ENCODE data around the gene PNN. TPM values are rescaled to one million over a fixed set of nuclear protein-coding genes. Genes with fewer than 3 reads are reported as not detected.

PNN gene
- total and polyA plus RNA-seq, 9 of the 15 experiments (the other 6 are each of a cell fraction or from before 2014, with no cell fraction given): 30.2 to 188 (median 69.7) TPM

Other genes with a start within 250 kb of the PNN start
- gene SEC23A, start 72.0 kb upstream of the PNN start, total RNA-seq (2014; rRNA removed): 14.5 and 18.2 TPM in 2 replicates
- 21.9 and 22.9 TPM in 2 replicates for gene SEC23A, start 72.0 kb upstream of the PNN start, total RNA-seq (2014; rRNA removed; fragmentation: Illumina TruSeq; extraction: Trizol)
- 21.6 and 27.6 TPM in 2 replicates for gene SEC23A, start 72.0 kb upstream of the PNN start, total RNA-seq (2015; rRNA removed; fragmentation: Illumina TruSeq; extraction: Trizol)
- gene SEC23A, start 72.0 kb upstream of the PNN start, total RNA-seq (2021): 16.4 and 19.6 TPM in 2 replicates
- gene SEC23A, start 72.0 kb upstream of the PNN start, polyA plus RNA-seq (2011; rRNA removed): 43.9 and 47.0 TPM in 2 replicates
- gene SEC23A, start 72.0 kb upstream of the PNN start, polyA plus RNA-seq (2014; fragmentation: Illumina TruSeq; extraction: Trizol): 12.8 and 14.1 TPM in 2 replicates
- 1 to 10 TPM; 5.5 to 6.4 TPM for gene SEC23A, start 72.0 kb upstream of the PNN start, polyA plus RNA-seq (2014; fragmentation: Nextera tagmentation; extraction: Ambion mirVana)
- gene SEC23A, start 72.0 kb upstream of the PNN start, polyA plus RNA-seq (2014; rRNA removed): 8.8 and 8.9 TPM in 2 replicates
- 43.0 and 64.0 TPM in 2 replicates for gene GEMIN2, start 60.9 kb upstream of the PNN start, total RNA-seq (2014; rRNA removed)
- gene GEMIN2, start 60.9 kb upstream of the PNN start, total RNA-seq (2014; rRNA removed; fragmentation: Illumina TruSeq; extraction: Trizol): 31.3 and 35.3 TPM in 2 replicates
- 32.0 and 33.1 TPM in 2 replicates for gene GEMIN2, start 60.9 kb upstream of the PNN start, total RNA-seq (2015; rRNA removed; fragmentation: Illumina TruSeq; extraction: Trizol)
- gene GEMIN2, start 60.9 kb upstream of the PNN start, total RNA-seq (2021): 23.0 and 28.2 TPM in 2 replicates
- gene GEMIN2, start 60.9 kb upstream of the PNN start, polyA plus RNA-seq (2011; rRNA removed): 36.5 and 45.4 TPM in 2 replicates
- gene GEMIN2, start 60.9 kb upstream of the PNN start, polyA plus RNA-seq (2014; fragmentation: Illumina TruSeq; extraction: Trizol): 37.8 and 45.5 TPM in 2 replicates
- 10 to 100 TPM; 54.5 to 60.8 TPM for gene GEMIN2, start 60.9 kb upstream of the PNN start, polyA plus RNA-seq (2014; fragmentation: Nextera tagmentation; extraction: Ambion mirVana)
- 51.4 and 87.6 TPM in 2 replicates for gene GEMIN2, start 60.9 kb upstream of the PNN start, polyA plus RNA-seq (2014; rRNA removed)
- 16.8 and 18.2 TPM in 2 replicates for gene TRAPPC6B, start 4.9 kb upstream of the PNN start, total RNA-seq (2014; rRNA removed)
- gene TRAPPC6B, start 4.9 kb upstream of the PNN start, total RNA-seq (2014; rRNA removed; fragmentation: Illumina TruSeq; extraction: Trizol): 17.4 and 21.3 TPM in 2 replicates
- gene TRAPPC6B, start 4.9 kb upstream of the PNN start, total RNA-seq (2015; rRNA removed; fragmentation: Illumina TruSeq; extraction: Trizol): 15.2 and 16.3 TPM in 2 replicates
- gene TRAPPC6B, start 4.9 kb upstream of the PNN start, total RNA-seq (2021): 22.1 and 22.5 TPM in 2 replicates
- 20.4 and 23.8 TPM in 2 replicates for gene TRAPPC6B, start 4.9 kb upstream of the PNN start, polyA plus RNA-seq (2011; rRNA removed)
- 18.5 and 24.5 TPM in 2 replicates for gene TRAPPC6B, start 4.9 kb upstream of the PNN start, polyA plus RNA-seq (2014; fragmentation: Illumina TruSeq; extraction: Trizol)
- gene TRAPPC6B, start 4.9 kb upstream of the PNN start, polyA plus RNA-seq (2014; fragmentation: Nextera tagmentation; extraction: Ambion mirVana): 1 to 10 TPM; 3.8 to 6.4 TPM
- 20.3 and 23.1 TPM in 2 replicates for gene TRAPPC6B, start 4.9 kb upstream of the PNN start, polyA plus RNA-seq (2014; rRNA removed)
- 6.9 and 7.2 TPM in 2 replicates for gene MIA2, start 58.7 kb downstream of the PNN start, total RNA-seq (2014; rRNA removed)
- gene MIA2, start 58.7 kb downstream of the PNN start, total RNA-seq (2014; rRNA removed; fragmentation: Illumina TruSeq; extraction: Trizol): 17.0 and 18.9 TPM in 2 replicates
- 11.8 and 13.6 TPM in 2 replicates for gene MIA2, start 58.7 kb downstream of the PNN start, total RNA-seq (2015; rRNA removed; fragmentation: Illumina TruSeq; extraction: Trizol)
- 10.4 and 12.8 TPM in 2 replicates for gene MIA2, start 58.7 kb downstream of the PNN start, total RNA-seq (2021)
- 12.3 and 13.0 TPM in 2 replicates for gene MIA2, start 58.7 kb downstream of the PNN start, polyA plus RNA-seq (2011; rRNA removed)
- 18.3 and 21.8 TPM in 2 replicates for gene MIA2, start 58.7 kb downstream of the PNN start, polyA plus RNA-seq (2014; fragmentation: Illumina TruSeq; extraction: Trizol)
- 10 to 100 TPM in 1 of 2 experiments, 1 to 10 TPM in 1; 6.0 to 11.5 TPM for gene MIA2, start 58.7 kb downstream of the PNN start, polyA plus RNA-seq (2014; fragmentation: Nextera tagmentation; extraction: Ambion mirVana)
- gene MIA2, start 58.7 kb downstream of the PNN start, polyA plus RNA-seq (2014; rRNA removed): 11.8 and 12.2 TPM in 2 replicates

Measured in K562 (cell line).